ENCODE measurements around the gene ARFGAP1. TPM values are rescaled to one million over a fixed set of nuclear protein-coding genes. Genes with fewer than 3 reads are reported as not detected.

ARFGAP1 gene
- total and polyA plus RNA-seq, 2 of the 4 experiments (the other 2 are of a cell fraction) = 59.1 to 194 TPM

GRCh38 chr20:63278661-63279060 lies 6.0 kb downstream of the ARFGAP1 start:
- no peak for DNase-seq
- H3K4me1 ChIP-seq (ENCODE audit: control insufficient read depth, insufficient read depth, low read length) = peaks cover 11% of the 10 kb centered on the region
- H3K18ac ChIP-seq (ENCODE audit: low read depth, low read length) = no peak overlapping the region
- intact Hi-C loops (cut with micrococcal nuclease) = no loop called here
- H2BK15ac ChIP-seq (ENCODE audit: low read depth, low read length) = no peak overlapping the region
- H4K91ac ChIP-seq (ENCODE audit: insufficient read depth, low read depth, low read length) = no peak overlapping the region
- no peak overlapping the region for H2AFZ ChIP-seq (replicated peaks; ENCODE audit: low read length, poor library complexity)
- ChIA-PET POLR2A (ENCODE audit: unreplicated experiment) (no interaction called here), CTCF (no interaction called here)
- 93% methylated on average over 13 of the region's 17 CpGs; no CpG with 5 or more reads in 1 of the 2 experiments for WGBS, 2 experiments (ENCODE audit: extremely low coverage in 2 of 2, insufficient read length in 1 of 2)
- no peak overlapping the region for H2BK5ac ChIP-seq (ENCODE audit: low read depth, low read length, poor library complexity, severe bottlenecking)
- no peak overlapping the region for H2BK20ac ChIP-seq (ENCODE audit: low read depth, low read length)
- H3K4me3 ChIP-seq (ENCODE audit: insufficient read depth, low read depth, low read length) = no peak overlapping the region
- H3K79me1 ChIP-seq (ENCODE audit: low read depth in 1 of 2, low read length in 2 of 2) = peaks cover 18 to 53% of the 10 kb centered on the region in 2 experiments
- H3K27ac ChIP-seq (ENCODE audit: insufficient read depth, low read length) = no peak overlapping the region
- dilution Hi-C loops (cut with HindIII; ENCODE audit: low sequenced_read_pairs, unreplicated experiment) = no loop called here
- H2BK120ac ChIP-seq (ENCODE audit: low read depth, low read length) = no peak overlapping the region
- H4K8ac ChIP-seq (ENCODE audit: low read depth in 2 of 2, low read length in 2 of 2) = no peak overlapping the region
- no peak for ATAC-seq (ENCODE audit: low read depth)
- H3K27me3 ChIP-seq (ENCODE audit: control insufficient read depth, insufficient read depth, low read length) = no peaks in the 10 kb centered on the region
- no peak overlapping the region for H3K4me2 ChIP-seq (ENCODE audit: low read depth, low read length)
- TF ChIP-seq MAZ (IDR thresholded peaks at IDR 0.05; ENCODE audit: borderline replicate concordance, low read depth, low read length) (no peak), MXI1 (IDR thresholded peaks at IDR 0.05; ENCODE audit: borderline replicate concordance, low read depth, low read length) (no peak), RFX5 (IDR thresholded peaks at IDR 0.05; ENCODE audit: low read depth, low read length) (no peak), SMC3 (IDR thresholded peaks at IDR 0.05; ENCODE audit: low read depth, low read length) (no peak), USF2 (IDR thresholded peaks at IDR 0.05; ENCODE audit: low read depth, low read length) (no peak), BHLHE40 (IDR thresholded peaks at IDR 0.05; ENCODE audit: low read depth, low read length) (no peak), MAFK (IDR thresholded peaks at IDR 0.05; ENCODE audit: low read depth, low read length) (no peak), CHD1 (IDR thresholded peaks at IDR 0.05; ENCODE audit: low read depth, low read length) (no peak), RAD21 (IDR thresholded peaks at IDR 0.05; ENCODE audit: low read length) (no peak), POLR2A (IDR thresholded peaks at IDR 0.05; ENCODE audit: low read depth, low read length) (no peak), FOS (IDR thresholded peaks at IDR 0.05; ENCODE audit: low read depth, low read length) (no peak), RCOR1 (IDR thresholded peaks at IDR 0.05; ENCODE audit: insufficient replicate concordance, low read length) (no peak), ELK1 (IDR thresholded peaks at IDR 0.05; ENCODE audit: borderline replicate concordance, low read depth, low read length) (no peak), CTCF (conservative IDR thresholded peaks at IDR 0.05; ENCODE audit: low read depth, low read length) (no peak)
- BruUV-seq (replicated peaks) = no TSS peak
- H3K56ac ChIP-seq (ENCODE audit: extremely low read depth, insufficient read depth, low read length) = no peak overlapping the region
- H2AK5ac ChIP-seq (ENCODE audit: low read depth, low read length) = no peak overlapping the region
- no peak overlapping the region for H3K9ac ChIP-seq (ENCODE audit: low read depth, low read length)
- in situ Hi-C loops (cut with MboI; ENCODE audit: low sequenced_read_pairs) = no loop called here
- peaks cover 6% of the 10 kb centered on the region; the same call in 1 of the 2 replicates for H3K9me1 ChIP-seq (ENCODE audit: insufficient read depth, low read length)
- peaks cover 73% of the 10 kb centered on the region for H3K36me3 ChIP-seq (ENCODE audit: control insufficient read depth, insufficient read depth, low read length)
- no peak overlapping the region for H2AK9ac ChIP-seq (replicated peaks; ENCODE audit: low read depth, low read length, poor library complexity)
- H3K14ac ChIP-seq (replicated peaks; ENCODE audit: low read depth, low read length) = no peak overlapping the region
- no peaks in the 10 kb centered on the region for H3K9me3 ChIP-seq (ENCODE audit: control insufficient read depth, insufficient read depth, low read length)
- H4K20me1 ChIP-seq (ENCODE audit: insufficient read depth, low read length) = peaks cover 81% of the 10 kb centered on the region
- H4K5ac ChIP-seq (ENCODE audit: low read depth, low read length) = no peak overlapping the region
- H3K23ac ChIP-seq (ENCODE audit: low read depth, low read length) = no peak overlapping the region
- no peak overlapping the region for H3K4ac ChIP-seq (ENCODE audit: low read depth, low read length)
